ENCODE data around the gene RPL14. TPM values are rescaled to one million over a fixed set of nuclear protein-coding genes. Genes with fewer than 3 reads are reported as not detected.

RPL14 gene
- total and polyA plus RNA-seq, 2 donors (not counting 3 experiments of a cell fraction or from before 2014, with no cell fraction given): 961 to 1,947 TPM

GRCh38 chr3:40490916-40491315 is 33.8 kb downstream of the RPL14 start:
- H3K4me2 ChIP-seq (ENCODE audit: insufficient read depth, low read length): no peak overlapping the region
- no peaks in the 10 kb centered on the region for H3K27me3 ChIP-seq (ENCODE audit: control insufficient read depth in 2 of 2, insufficient read depth in 2 of 2, low read length in 2 of 2)
- H3K36me3 ChIP-seq (ENCODE audit: control insufficient read depth in 2 of 2, extremely low read depth in 1 of 2, insufficient read depth in 2 of 2, low read length in 2 of 2): peaks cover 0 to 10% of the 10 kb centered on the region in 2 experiments
- POLR2A ChIA-PET: no interaction called here
- DNase-seq (ENCODE audit: low read depth, low spot score): no peak
- CTCF ChIA-PET: no interaction called here
- H4K20me1 ChIP-seq (replicated peaks; ENCODE audit: control insufficient read depth, extremely low read depth, insufficient read depth, low read length): no peaks in the 10 kb centered on the region
- H3K9ac ChIP-seq (replicated peaks; ENCODE audit: extremely low read depth, insufficient read depth, low read length): no peak overlapping the region
- H3K27ac ChIP-seq (ENCODE audit: insufficient read depth, low read depth, low read length): no peak overlapping the region
- intact Hi-C loops (cut with micrococcal nuclease): no loop called here
- H3K4me1 ChIP-seq (ENCODE audit: control insufficient read depth, extremely low read depth, insufficient read depth, low read length): no peaks in the 10 kb centered on the region
- H3K9me3 ChIP-seq (replicated peaks; ENCODE audit: control insufficient read depth, insufficient read depth, low read length): peaks cover 6% of the 10 kb centered on the region
- no peaks in the 10 kb centered on the region for H3K9me1 ChIP-seq (replicated peaks; ENCODE audit: control insufficient read depth, extremely low read depth, insufficient read depth, low read length)
- H3K79me2 ChIP-seq (ENCODE audit: control insufficient read depth, insufficient read depth, low read length): no peaks in the 10 kb centered on the region
- no peak for FAIRE-seq
- no TSS peak for BruUV-seq (replicated peaks)
- dilution Hi-C loops (cut with MboI; ENCODE audit: extremely low pct_ligation_motif_present, low sequenced_read_pairs): no loop called here
- no peak overlapping the region for H3K4me3 ChIP-seq (replicated peaks in 1 of 3; ENCODE audit: insufficient read depth in 1 of 3, low read depth in 1 of 3, low read length in 3 of 3)
- no peak for TF ChIP-seq EZH2 (IDR thresholded peaks at IDR 0.05; ENCODE audit: borderline replicate concordance, low read depth, low read length, severe bottlenecking)
- TF ChIP-seq FOS (IDR thresholded peaks at IDR 0.05; ENCODE audit: borderline replicate concordance, insufficient read depth, low read length): no peak
- TF ChIP-seq GATA2 (IDR thresholded peaks at IDR 0.05; ENCODE audit: insufficient read depth, insufficient read length, low read depth, low read length): no peak
- TF ChIP-seq POLR2AphosphoS5 (IDR thresholded peaks at IDR 0.05; ENCODE audit: insufficient read depth, low read depth, low read length): no peak
- TF ChIP-seq MYC (IDR thresholded peaks at IDR 0.05; ENCODE audit: low read depth, low read length): no peak
- no peak for TF ChIP-seq POLR2A (IDR thresholded peaks at IDR 0.05; ENCODE audit: low read depth, low read length)
- TF ChIP-seq, protein P1, sequence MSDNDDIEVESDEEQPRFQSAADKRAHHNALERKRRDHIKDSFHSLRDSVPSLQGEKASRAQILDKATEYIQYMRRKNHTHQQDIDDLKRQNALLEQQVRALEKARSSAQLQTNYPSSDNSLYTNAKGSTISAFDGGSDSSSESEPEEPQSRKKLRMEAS (IDR thresholded peaks at IDR 0.05; ENCODE audit: insufficient read depth, insufficient read length): no peak
- no peak for TF ChIP-seq JUN (IDR thresholded peaks at IDR 0.05; ENCODE audit: borderline replicate concordance, insufficient read depth, insufficient read length, low read depth)
- TF ChIP-seq CTCF (IDR thresholded peaks at IDR 0.05; ENCODE audit: extremely low read depth in 1 of 2, insufficient read depth in 1 of 2, low read depth in 1 of 2, low read length in 2 of 2): no peak
- H2AFZ ChIP-seq (ENCODE audit: low read depth, low read length): no peak overlapping the region
